Body of pancreas (tissue), 4 donors: ENCODE measurements around the gene PRKACA. TPM values are rescaled to one million over a fixed set of nuclear protein-coding genes. Genes with fewer than 3 reads are reported as not detected.

Experiments used
- ATAC-seq: fragments of 150-250 bp; one replicate; pipeline ENCODE4 v1.9.1; 2016
- DNase-seq, 4 donors: peaks; one replicate each; pipeline ENCODE4 v3.0.0-alpha.2; 2019
- H3K27ac ChIP-seq, 4 donors: fragments of 200-600 bp; sonication (generic); 1 replicate in 3 of 4; 2 replicates in 1 of 4; pipeline versions ENCODE4 v1.5.1 to v1.6.1; 2016 to 2019; ENCODE audit warnings: mild to moderate bottlenecking in 1 of 4, mixed read lengths in 1 of 4, moderate library complexity in 1 of 4
- H3K27me3 ChIP-seq, 2 donors: fragments of 200-600 bp; sonication (generic); one replicate each; pipeline ENCODE4 v1.6.0; 2016; ENCODE audit warnings: mild to moderate bottlenecking in 1 of 2
- H3K36me3 ChIP-seq, 2 donors: fragments of 200-600 bp; sonication (generic); replicated peaks in 1 of 2; 2 replicates each; pipeline ENCODE4 v1.5.1; 2016; ENCODE audit warnings: low read depth in 2 of 2; ENCODE audit not compliant: insufficient read depth in 1 of 2
- H3K4me1 ChIP-seq: fragments of 200-600 bp; sonication (generic); one replicate; pipeline ENCODE4 v1.6.0; 2016
- H3K4me3 ChIP-seq, 2 donors: fragments of 200-600 bp; sonication (generic); 1 replicate in 1 of 2; 2 replicates in 1 of 2; pipeline ENCODE4 v1.5.1; 2016 to 2019
- H3K9me3 ChIP-seq, 3 donors: fragments of 200-600 bp; sonication (generic); 1 replicate in 2 of 3; 2 replicates in 1 of 3; pipeline ENCODE4 v1.5.1; 2016
- CTCF ChIP-seq, 7 experiments: fragments of 450-650 bp in 4 of 7; fragments of 200-600 bp in 3 of 7; sonication (generic) in 3 of 7; IDR thresholded peaks; one replicate each; pipeline ENCODE4 v1.5.1; 2016 to 2019; ENCODE audit warnings: antibody characterized with exemption in 7 of 7
- POLR2A ChIP-seq, 3 donors: fragments of 450-650 bp; IDR thresholded peaks; one replicate each; pipeline ENCODE4 v1.6.1; 2016; ENCODE audit warnings: antibody characterized with exemption in 3 of 3, mild to moderate bottlenecking in 2 of 3
- WGBS, 2 donors: methylation state at CpG; one replicate each; pipeline ENCODE4 v1.1.5; 2017; 5-methylcytosine and 5-hydroxymethylcytosine counted together
- intact Hi-C: fragments of 100-400 bp; cut with DNase I; formaldehyde crosslinking; loops from one replicate; pipeline ENCODE4 v1.15.1; 2023
- total RNA-seq, 2 donors: library from RNA; depleted of rRNA; stranded (reverse); fragments of >200 nt; gene quantifications; one replicate each; pipeline ENCODE4 v1.1.0, GENCODE V29; 2016

The PRKACA gene
- total RNA-seq, 2 donors from 2014 or later: 15.5 to 22.6 TPM

- WGBS, 2 donors: 81 to 94% methylated on average over 7 to 11 of the region's 16 CpGs
- no peak overlapping the region for H3K27ac ChIP-seq
- no peak overlapping the region for H3K4me3 ChIP-seq
- TF ChIP-seq POLR2A (IDR thresholded peaks at IDR 0.05) (no peak), CTCF (IDR thresholded peaks at IDR 0.05) (no peak)
- intact Hi-C loops: no loop called here
- H3K4me1 ChIP-seq: no peaks in the 10 kb centered on the region
- no peaks in the 10 kb centered on the region for H3K9me3 ChIP-seq
- H3K27me3 ChIP-seq: no peaks in the 10 kb centered on the region
- DNase-seq: no peak
- peaks cover 0 to 3% of the 10 kb centered on the region in 2 donors for H3K36me3 ChIP-seq
- ATAC-seq: no peak
Measured at GRCh38 chr19:14158276-14159023, 40.9 kb upstream of the PRKACA start.

DNA sequence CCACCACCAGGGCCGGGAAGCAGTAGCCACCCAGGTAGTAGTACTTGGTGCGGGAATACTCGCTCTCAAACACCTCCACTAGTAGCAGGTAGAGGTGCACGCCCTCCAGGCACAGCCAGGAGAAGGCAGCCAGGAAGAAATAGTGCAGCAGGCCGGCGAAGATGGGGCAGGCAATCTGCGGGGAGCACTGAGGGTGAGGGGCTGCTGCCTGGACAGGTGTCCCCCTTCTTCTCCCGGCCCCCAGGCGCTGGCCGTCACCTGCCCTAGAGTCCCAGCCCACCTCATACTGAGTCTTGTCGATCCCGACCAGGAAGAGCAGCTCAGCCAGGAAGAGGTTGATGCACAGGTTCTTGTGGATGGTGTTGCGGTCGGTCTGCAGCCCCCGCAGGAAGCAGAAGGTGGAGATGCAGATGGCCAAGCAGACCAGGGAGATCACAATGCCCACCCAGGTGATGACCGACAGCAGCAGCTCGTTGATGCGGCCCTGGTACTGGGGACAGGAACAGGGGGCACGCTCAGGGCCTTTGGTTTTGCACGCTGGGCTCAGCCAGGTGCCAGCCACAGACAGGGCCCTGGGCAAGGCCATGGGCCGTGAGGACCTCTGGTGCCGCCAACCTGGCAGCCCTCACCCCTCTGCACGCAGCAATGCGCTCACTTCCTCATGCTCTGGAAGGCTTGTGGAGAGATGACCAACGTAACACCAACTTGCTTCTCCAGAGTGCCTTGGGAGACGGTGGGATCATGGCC is 39.6 kb upstream of the PRKACA start:
- Histone ChIP-seq H3K36me3 (peaks cover 0 to 3% of the 10 kb centered on the region in 2 donors), H3K27ac (no peak overlapping the region), H3K27me3 (no peaks in the 10 kb centered on the region), H3K4me1 (no peaks in the 10 kb centered on the region), H3K9me3 (no peaks in the 10 kb centered on the region), H3K4me3 (no peak overlapping the region)
- 91 to 99% methylated on average over 11 to 22 of the region's 26 CpGs for WGBS, 2 donors
- DNase-seq: no peak
- intact Hi-C loops: no loop called here
- ATAC-seq: no peak
- TF ChIP-seq POLR2A (IDR thresholded peaks at IDR 0.05) (no peak), CTCF (IDR thresholded peaks at IDR 0.05) (no peak)

- Histone ChIP-seq H3K4me3 (no peak overlapping the region), H3K9me3 (no peaks in the 10 kb centered on the region), H3K27me3 (no peaks in the 10 kb centered on the region), H3K27ac (no peak overlapping the region), H3K36me3 (peaks cover 0 to 3% of the 10 kb centered on the region in 2 donors), H3K4me1 (no peaks in the 10 kb centered on the region)
- ATAC-seq: no peak
- intact Hi-C loops: no loop called here
- DNase-seq: no peak
- TF ChIP-seq POLR2A (IDR thresholded peaks at IDR 0.05) (no peak), CTCF (IDR thresholded peaks at IDR 0.05) (no peak)
- WGBS, 2 donors: 85 to 95% methylated on average over 4 to 6 of the region's 12 CpGs
Measured at GRCh38 chr19:14156122-14156521, 38.6 kb upstream of the PRKACA start.

DNA sequence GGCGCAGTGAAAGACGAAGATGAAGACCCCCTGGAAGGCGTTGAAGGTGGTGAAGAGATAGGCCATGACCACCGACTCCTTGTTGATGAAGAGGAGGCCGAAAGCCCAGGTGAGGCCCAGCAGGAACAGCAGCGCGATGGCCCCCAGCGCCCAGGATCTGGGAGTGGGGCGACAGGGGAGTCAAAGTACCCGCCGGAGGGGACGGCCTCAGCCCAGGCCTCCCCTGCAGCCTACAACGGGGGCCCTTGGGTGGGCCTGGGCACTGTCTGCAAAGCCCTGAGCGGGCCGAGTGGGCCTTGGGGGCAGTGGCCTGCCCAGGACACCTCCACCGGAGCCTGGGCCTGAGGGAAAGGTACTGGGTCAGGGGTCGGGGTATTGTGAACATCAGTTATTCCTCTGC is 37.8 kb upstream of the PRKACA start:
- Histone ChIP-seq H3K27ac (no peak overlapping the region), H3K27me3 (no peaks in the 10 kb centered on the region), H3K36me3 (peaks cover 0 to 3% of the 10 kb centered on the region in 2 donors), H3K9me3 (no peaks in the 10 kb centered on the region), H3K4me1 (no peaks in the 10 kb centered on the region), H3K4me3 (no peak overlapping the region)
- no peak for DNase-seq
- intact Hi-C loops: no loop called here
- 96% methylated on average over 13 to 17 of the region's 17 CpGs for WGBS, 2 donors
- TF ChIP-seq CTCF (IDR thresholded peaks at IDR 0.05): no peak
- TF ChIP-seq POLR2A (IDR thresholded peaks at IDR 0.05): no peak
- ATAC-seq: no peak
